Muscle of back (tissue), 11 donors: ENCODE measurements around the gene MCTP2. TPM values are rescaled to one million over a fixed set of nuclear protein-coding genes. Genes with fewer than 3 reads are reported as not detected.

Experiments used
- DNase-seq, 3 donors: peaks; one replicate each; pipeline versions ENCODE4 v3.0.0 to v3.0.0-alpha.2; 2013
- polyA plus RNA-seq, 10 donors: library from polyadenylated mRNA; unstranded; fragments of 120-200 nt; gene quantifications; one replicate each; pipeline ENCODE4 v1.2.1, GENCODE V29; 2013; ENCODE audit not compliant: insufficient read length in 10 of 10

Gene MCTP2
- polyA plus RNA-seq, 10 donors = 0.19 to 1.0 (median 0.64) TPM

- peak in 1 of 3 donors; percentile 3 for DNase-seq
Observed at GRCh38 chr15:94387849-94388441, 156.6 kb downstream of the MCTP2 start.

- no peak for DNase-seq
Observed at GRCh38 chr15:94395640-94396039, 164.3 kb downstream of the MCTP2 start.

- no peak for DNase-seq
Observed at GRCh38 chr15:94397337-94397736, 166.0 kb downstream of the MCTP2 start.

- DNase-seq = no peak
Observed at GRCh38 chr15:94398001-94398400, 166.6 kb downstream of the MCTP2 start.

GRCh38 chr15:94400526-94401298 is 169.4 kb downstream of the MCTP2 start:
- DNase-seq = no peak

- no peak for DNase-seq
Observed at GRCh38 chr15:94403331-94403730, 172.0 kb downstream of the MCTP2 start.

- no peak for DNase-seq
Observed at GRCh38 chr15:94404733-94405283, 173.4 kb downstream of the MCTP2 start.

GRCh38 chr15:94411285-94411684 is 179.9 kb downstream of the MCTP2 start:
- no peak for DNase-seq

- no peak for DNase-seq
Observed at GRCh38 chr15:94411846-94412245, 180.5 kb downstream of the MCTP2 start.

GRCh38 chr15:94412979-94413746 is 181.8 kb downstream of the MCTP2 start:
- DNase-seq = peak; percentile 14 to 37 (median 20)

GRCh38 chr15:94414916-94415315 is 183.6 kb downstream of the MCTP2 start:
- DNase-seq = no peak

- DNase-seq = no peak
Observed at GRCh38 chr15:94416267-94416666, 184.9 kb downstream of the MCTP2 start.

- no peak for DNase-seq
Observed at GRCh38 chr15:94416820-94417219, 185.5 kb downstream of the MCTP2 start.

GRCh38 chr15:94417501-94418293 is 186.3 kb downstream of the MCTP2 start:
- DNase-seq = peak in 1 of 3 donors; percentile 29

GRCh38 chr15:94421706-94422105 is 190.3 kb downstream of the MCTP2 start:
- DNase-seq = no peak

GRCh38 chr15:94432279-94432678 is 200.9 kb downstream of the MCTP2 start:
- DNase-seq = no peak

- DNase-seq = no peak
Observed at GRCh38 chr15:94439158-94439557, 207.8 kb downstream of the MCTP2 start.

GRCh38 chr15:94441760-94442159 is 210.4 kb downstream of the MCTP2 start:
- DNase-seq = no peak

GRCh38 chr15:94442480-94442879 is 211.1 kb downstream of the MCTP2 start:
- no peak for DNase-seq

- DNase-seq = peak in 1 of 3 donors; percentile 8
Observed at GRCh38 chr15:94443186-94443585, 211.8 kb downstream of the MCTP2 start.

- DNase-seq = no peak
Observed at GRCh38 chr15:94445566-94446160, 214.3 kb downstream of the MCTP2 start.
